Left lung (tissue), 10 donors: ENCODE measurements around the gene CKAP5. TPM values are rescaled to one million over a fixed set of nuclear protein-coding genes. Genes with fewer than 3 reads are reported as not detected.

Experiments used
- ATAC-seq: fragments of 200-7000 bp; cut with Tn5 transposase; one replicate; pipeline ENCODE4 v1.9.1; 2020; ENCODE audit warnings: moderate library complexity
- DNase-seq, 4 donors: peaks; one replicate each; pipeline ENCODE4 v3.0.0-alpha.2; 2013 to 2020
- H3K27ac ChIP-seq, 2 donors: fragments of 200-600 bp; sonication (generic) in 1 of 2; one replicate each; pipeline versions ENCODE4 v1.5.0 to v1.8.0; 2020 to 2021
- H3K27me3 ChIP-seq, 2 donors: fragments of 200-600 bp; sonication (generic) in 1 of 2; one replicate each; pipeline versions ENCODE4 v1.5.0 to v1.8.0; 2020 to 2021
- H3K36me3 ChIP-seq, 2 donors: fragments of 200-600 bp; sonication (generic) in 1 of 2; one replicate each; pipeline versions ENCODE4 v1.5.0 to v1.8.0; 2020 to 2021
- H3K4me1 ChIP-seq, 2 donors: fragments of 200-600 bp; one replicate each; pipeline ENCODE4 v1.8.0; 2021
- H3K4me3 ChIP-seq, 2 donors: fragments of 200-600 bp; sonication (generic) in 1 of 2; one replicate each; pipeline versions ENCODE4 v1.5.0 to v1.8.0; 2020 to 2021; ENCODE audit warnings: mild to moderate bottlenecking in 1 of 2
- H3K9me3 ChIP-seq, 2 donors: fragments of 200-600 bp; sonication (generic) in 1 of 2; one replicate each; pipeline versions ENCODE4 v1.5.0 to v1.8.0; 2020 to 2021
- intact Hi-C, 2 donors: fragments of 100-400 bp; cut with DNase I; formaldehyde crosslinking; loops; one replicate each; pipeline versions ENCODE4 v1.11.2 to v1.14.2; 2022
- polyA plus RNA-seq, 6 donors: library from polyadenylated mRNA; unstranded; fragments of 120-200 nt; gene quantifications; one replicate each; pipeline ENCODE4 v1.2.1, GENCODE V29; 2013; ENCODE audit not compliant: insufficient read length in 6 of 6
- total RNA-seq, 2 donors: library from RNA; stranded (reverse); fragmentation: NEBNext Ultra II Directional; extraction: Animal tissue kit (Norgen Biotek cat#: 25700); gene quantifications; one replicate each; pipeline ENCODE4 v1.2.1, GENCODE V29; 2021
- TF ChIP-seq, protein P1 (sequence below), 2 donors: fragments of 200-600 bp; sonication (generic) in 1 of 2; IDR thresholded peaks; one replicate each; pipeline versions ENCODE4 v1.5.0 to v1.8.0; 2021; ENCODE audit warnings: antibody characterized with exemption in 2 of 2
- donor health status: DM: no; HTN: yes; CAD: no.
- donor health status: DM: no; HTN: no; CAD: no.

CKAP5 gene
- total and polyA plus RNA-seq, 8 donors = 58.8 to 130 (median 87.4) TPM

DNA sequence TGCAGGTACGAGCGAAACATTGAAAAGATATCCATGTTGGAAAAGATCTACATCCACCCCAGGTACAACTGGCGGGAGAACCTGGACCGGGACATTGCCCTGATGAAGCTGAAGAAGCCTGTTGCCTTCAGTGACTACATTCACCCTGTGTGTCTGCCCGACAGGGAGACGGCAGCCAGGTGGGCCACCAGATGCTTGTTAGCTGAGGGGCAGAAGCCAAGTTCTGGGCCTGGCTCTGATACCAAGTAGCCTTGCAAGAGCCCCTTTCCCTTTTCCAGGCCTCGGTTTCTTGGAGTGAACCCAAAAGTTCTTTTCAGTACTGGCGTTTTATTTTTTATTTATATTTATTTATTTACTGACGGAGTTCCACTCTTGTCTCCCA lies 117.4 kb downstream of the CKAP5 start:
- no peaks in the 10 kb centered on the region for H3K36me3 ChIP-seq
- no peak for ATAC-seq

DNA sequence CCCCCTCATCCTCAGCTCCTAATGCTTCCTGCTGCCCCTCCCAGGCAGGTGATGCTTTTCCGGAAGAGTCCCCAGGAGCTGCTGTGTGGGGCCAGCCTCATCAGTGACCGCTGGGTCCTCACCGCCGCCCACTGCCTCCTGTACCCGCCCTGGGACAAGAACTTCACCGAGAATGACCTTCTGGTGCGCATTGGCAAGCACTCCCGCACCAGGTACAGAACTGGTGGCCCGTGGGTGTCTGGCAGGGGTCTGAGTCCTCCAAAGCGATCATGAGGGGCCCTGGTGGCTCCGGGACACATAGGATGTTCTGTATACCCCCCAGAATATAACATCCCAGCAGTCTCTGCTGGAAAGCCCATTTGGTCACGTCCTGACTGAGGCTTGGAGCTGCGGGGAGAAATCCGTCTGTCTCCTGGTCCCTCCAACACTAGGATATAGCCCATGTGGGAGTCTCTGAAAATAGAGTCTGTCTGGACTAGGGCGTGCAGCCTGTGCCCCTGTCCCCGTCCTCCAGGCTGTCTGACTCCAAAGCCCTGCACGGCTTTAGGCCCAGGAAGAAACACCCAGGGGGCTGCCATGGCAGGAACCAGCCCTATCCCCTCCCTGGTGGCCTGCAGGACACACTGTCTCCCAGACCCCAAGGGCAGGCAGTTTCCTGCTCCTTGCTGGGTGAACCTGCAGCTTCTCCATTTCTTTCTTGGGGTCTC lies 118.0 kb downstream of the CKAP5 start:
- intact Hi-C loops = no loop called here
- no peak overlapping the region for H3K27ac ChIP-seq
- TF ChIP-seq, protein P1, sequence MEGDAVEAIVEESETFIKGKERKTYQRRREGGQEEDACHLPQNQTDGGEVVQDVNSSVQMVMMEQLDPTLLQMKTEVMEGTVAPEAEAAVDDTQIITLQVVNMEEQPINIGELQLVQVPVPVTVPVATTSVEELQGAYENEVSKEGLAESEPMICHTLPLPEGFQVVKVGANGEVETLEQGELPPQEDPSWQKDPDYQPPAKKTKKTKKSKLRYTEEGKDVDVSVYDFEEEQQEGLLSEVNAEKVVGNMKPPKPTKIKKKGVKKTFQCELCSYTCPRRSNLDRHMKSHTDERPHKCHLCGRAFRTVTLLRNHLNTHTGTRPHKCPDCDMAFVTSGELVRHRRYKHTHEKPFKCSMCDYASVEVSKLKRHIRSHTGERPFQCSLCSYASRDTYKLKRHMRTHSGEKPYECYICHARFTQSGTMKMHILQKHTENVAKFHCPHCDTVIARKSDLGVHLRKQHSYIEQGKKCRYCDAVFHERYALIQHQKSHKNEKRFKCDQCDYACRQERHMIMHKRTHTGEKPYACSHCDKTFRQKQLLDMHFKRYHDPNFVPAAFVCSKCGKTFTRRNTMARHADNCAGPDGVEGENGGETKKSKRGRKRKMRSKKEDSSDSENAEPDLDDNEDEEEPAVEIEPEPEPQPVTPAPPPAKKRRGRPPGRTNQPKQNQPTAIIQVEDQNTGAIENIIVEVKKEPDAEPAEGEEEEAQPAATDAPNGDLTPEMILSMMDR (IDR thresholded peaks at IDR 0.05) = no peak
- ATAC-seq (no peak), DNase-seq (no peak)
- no peaks in the 10 kb centered on the region for H3K36me3 ChIP-seq
- H3K4me1 ChIP-seq = no peaks in the 10 kb centered on the region
- H3K27me3 ChIP-seq = no peaks in the 10 kb centered on the region
- H3K4me3 ChIP-seq = no peak overlapping the region
- H3K9me3 ChIP-seq = no peaks in the 10 kb centered on the region

More for the DNA sequence above, 117.4 kb downstream of the CKAP5 start:
- Histone ChIP-seq H3K9me3 (no peaks in the 10 kb centered on the region), H3K4me1 (no peaks in the 10 kb centered on the region), H3K27me3 (no peaks in the 10 kb centered on the region), H3K27ac (no peak overlapping the region), H3K4me3 (no peak overlapping the region)
- intact Hi-C loops = no loop called here
- TF ChIP-seq, protein P1 (IDR thresholded peaks at IDR 0.05) = no peak
- no peak for DNase-seq

DNA sequence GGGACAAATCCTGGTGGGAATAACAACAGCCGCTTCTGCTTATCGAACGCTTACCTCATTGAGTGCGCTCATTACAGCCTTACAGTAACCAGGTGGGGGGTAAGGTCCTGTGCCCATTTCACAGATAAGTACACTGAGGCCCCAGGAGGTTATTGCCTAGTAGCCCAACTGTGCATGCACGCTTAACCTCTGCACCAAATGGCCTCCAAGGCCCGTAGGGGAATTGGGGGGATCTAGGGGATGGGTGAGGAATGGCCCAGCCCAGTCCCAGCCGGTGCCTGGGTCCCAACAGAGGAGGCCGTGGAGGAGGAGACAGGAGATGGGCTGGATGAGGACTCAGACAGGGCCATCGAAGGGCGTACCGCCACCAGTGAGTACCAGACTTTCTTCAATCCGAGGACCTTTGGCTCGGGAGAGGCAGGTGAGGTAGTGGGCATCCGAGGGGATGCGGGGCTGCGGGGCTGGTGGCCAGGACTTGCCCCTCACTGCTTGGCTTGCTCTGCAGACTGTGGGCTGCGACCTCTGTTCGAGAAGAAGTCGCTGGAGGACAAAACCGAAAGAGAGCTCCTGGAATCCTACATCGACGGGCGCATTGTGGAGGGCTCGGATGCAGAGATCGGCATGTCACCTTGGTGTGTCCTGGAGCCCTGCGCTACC lies 119.7 kb downstream of the CKAP5 start:
- Histone ChIP-seq H3K36me3 (no peaks in the 10 kb centered on the region), H3K9me3 (no peaks in the 10 kb centered on the region), H3K27ac (no peak overlapping the region), H3K4me1 (no peaks in the 10 kb centered on the region), H3K4me3 (no peak overlapping the region), H3K27me3 (no peaks in the 10 kb centered on the region)
- ATAC-seq (no peak), DNase-seq (no peak)
- TF ChIP-seq, protein P1 (IDR thresholded peaks at IDR 0.05) = no peak
- intact Hi-C loops = no loop called here

GRCh38 chr11:46725338-46726205 lies 120.5 kb downstream of the CKAP5 start:
- no peak for ATAC-seq

More at GRCh38 chr11:46725338-46726205, 120.5 kb downstream of the CKAP5 start:
- DNase-seq = no peak
- TF ChIP-seq, protein P1 (IDR thresholded peaks at IDR 0.05) = no peak
- H3K4me1 ChIP-seq = no peaks in the 10 kb centered on the region
- no peak overlapping the region for H3K4me3 ChIP-seq
- no peak overlapping the region for H3K27ac ChIP-seq
- H3K27me3 ChIP-seq = no peaks in the 10 kb centered on the region
- H3K36me3 ChIP-seq = no peaks in the 10 kb centered on the region
- no peaks in the 10 kb centered on the region for H3K9me3 ChIP-seq
- intact Hi-C loops = no loop called here
